ENCODE measurements around the gene SHE.

Gene SHE

DNA sequence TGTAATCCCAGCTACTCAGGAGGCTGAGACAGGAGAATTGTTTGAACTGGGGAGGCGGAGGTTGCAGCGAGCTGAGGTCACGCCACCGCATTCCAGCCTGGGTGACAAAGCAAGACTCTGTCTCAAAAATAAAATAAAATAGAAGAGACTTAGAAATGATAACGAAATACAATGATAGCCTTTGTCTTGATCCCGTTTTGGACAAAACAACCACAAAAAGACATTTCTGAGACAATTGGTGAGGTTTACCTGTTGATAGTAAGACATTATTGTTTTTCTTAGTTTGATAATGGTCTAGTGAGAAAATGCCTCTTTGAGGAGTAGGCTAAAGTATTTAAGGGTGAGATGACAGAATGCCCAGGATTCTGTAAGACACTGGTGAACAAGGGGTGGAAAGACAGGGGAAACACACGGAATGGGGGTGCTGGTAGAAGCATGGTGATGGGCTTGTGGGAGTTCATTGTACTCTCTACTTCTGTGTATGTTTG lies 11.9 kb upstream of the SHE start:
- H3K4me2 ChIP-seq (ENCODE audit: low read depth, low read length, poor library complexity, severe bottlenecking) = no peak overlapping the region
- H3F3A ChIP-seq (ENCODE audit: insufficient read depth) = no peaks in the 10 kb centered on the region
- H3K27me3 ChIP-seq (ENCODE audit: low read length) = no peaks in the 10 kb centered on the region
- no peaks in the 10 kb centered on the region for H3K9me3 ChIP-seq (ENCODE audit: insufficient read depth, low read length)
- H3K9me2 ChIP-seq (replicated peaks; ENCODE audit: insufficient read depth, low read length) = no peaks in the 10 kb centered on the region
- H4K20me1 ChIP-seq (ENCODE audit: low read depth, low read length) = no peaks in the 10 kb centered on the region
- H3K9ac ChIP-seq (ENCODE audit: low read length) = no peak overlapping the region
- H3K79me2 ChIP-seq (ENCODE audit: insufficient read depth, low read length) = no peaks in the 10 kb centered on the region
- no peaks in the 10 kb centered on the region for H3K36me3 ChIP-seq (ENCODE audit: low read length)
- H3K4me3 ChIP-seq (ENCODE audit: insufficient read depth, low read length, poor library complexity, severe bottlenecking) = no peak overlapping the region
- no peak for TF ChIP-seq EZH2phosphoT487 (conservative IDR thresholded peaks at IDR 0.05; ENCODE audit: low read length)
- TF ChIP-seq, protein P1, sequence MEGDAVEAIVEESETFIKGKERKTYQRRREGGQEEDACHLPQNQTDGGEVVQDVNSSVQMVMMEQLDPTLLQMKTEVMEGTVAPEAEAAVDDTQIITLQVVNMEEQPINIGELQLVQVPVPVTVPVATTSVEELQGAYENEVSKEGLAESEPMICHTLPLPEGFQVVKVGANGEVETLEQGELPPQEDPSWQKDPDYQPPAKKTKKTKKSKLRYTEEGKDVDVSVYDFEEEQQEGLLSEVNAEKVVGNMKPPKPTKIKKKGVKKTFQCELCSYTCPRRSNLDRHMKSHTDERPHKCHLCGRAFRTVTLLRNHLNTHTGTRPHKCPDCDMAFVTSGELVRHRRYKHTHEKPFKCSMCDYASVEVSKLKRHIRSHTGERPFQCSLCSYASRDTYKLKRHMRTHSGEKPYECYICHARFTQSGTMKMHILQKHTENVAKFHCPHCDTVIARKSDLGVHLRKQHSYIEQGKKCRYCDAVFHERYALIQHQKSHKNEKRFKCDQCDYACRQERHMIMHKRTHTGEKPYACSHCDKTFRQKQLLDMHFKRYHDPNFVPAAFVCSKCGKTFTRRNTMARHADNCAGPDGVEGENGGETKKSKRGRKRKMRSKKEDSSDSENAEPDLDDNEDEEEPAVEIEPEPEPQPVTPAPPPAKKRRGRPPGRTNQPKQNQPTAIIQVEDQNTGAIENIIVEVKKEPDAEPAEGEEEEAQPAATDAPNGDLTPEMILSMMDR (IDR thresholded peaks at IDR 0.05; ENCODE audit: insufficient read depth, low read length, poor library complexity, severe bottlenecking) = no peak
- no peak overlapping the region for H3K27ac ChIP-seq (ENCODE audit: low read depth, low read length)
- H2AFZ ChIP-seq (ENCODE audit: low read depth, low read length, severe bottlenecking) = no peak overlapping the region

DNA sequence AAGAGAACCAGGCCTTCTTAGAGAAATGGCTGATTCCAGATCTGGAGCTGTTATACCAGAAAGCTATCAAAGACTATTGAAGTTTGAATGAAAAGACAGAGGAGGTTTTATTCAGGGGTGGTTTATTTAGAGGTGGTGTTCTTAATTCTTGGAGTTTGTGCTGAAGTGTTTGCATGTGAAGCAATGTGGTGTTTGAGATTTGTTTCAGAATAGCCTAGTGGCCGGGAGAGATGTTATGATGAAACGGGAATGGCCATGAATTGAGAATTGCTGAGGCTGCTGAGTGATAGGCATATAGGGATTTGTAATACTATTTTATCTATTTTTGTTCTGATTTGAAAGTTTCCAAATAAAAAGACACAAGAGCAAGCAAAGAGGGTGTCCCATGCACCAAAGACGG lies 10.5 kb upstream of the SHE start:
- no peak overlapping the region for H3K4me2 ChIP-seq (ENCODE audit: low read depth, low read length, poor library complexity, severe bottlenecking)
- H3K27me3 ChIP-seq (ENCODE audit: low read length) = no peaks in the 10 kb centered on the region
- no peaks in the 10 kb centered on the region for H3K79me2 ChIP-seq (ENCODE audit: insufficient read depth, low read length)
- no peaks in the 10 kb centered on the region for H3K36me3 ChIP-seq (ENCODE audit: low read length)
- no peak overlapping the region for H3K9ac ChIP-seq (ENCODE audit: low read length)
- H3K9me3 ChIP-seq (ENCODE audit: insufficient read depth, low read length) = no peaks in the 10 kb centered on the region
- no peaks in the 10 kb centered on the region for H3F3A ChIP-seq (ENCODE audit: insufficient read depth)
- H2AFZ ChIP-seq (ENCODE audit: low read depth, low read length, severe bottlenecking) = no peak overlapping the region
- no peak overlapping the region for H3K27ac ChIP-seq (ENCODE audit: low read depth, low read length)
- H4K20me1 ChIP-seq (ENCODE audit: low read depth, low read length) = no peaks in the 10 kb centered on the region
- H3K4me3 ChIP-seq (ENCODE audit: insufficient read depth, low read length, poor library complexity, severe bottlenecking) = no peak overlapping the region
- no peaks in the 10 kb centered on the region for H3K9me2 ChIP-seq (replicated peaks; ENCODE audit: insufficient read depth, low read length)
- TF ChIP-seq, protein P1 (IDR thresholded peaks at IDR 0.05; ENCODE audit: insufficient read depth, low read length, poor library complexity, severe bottlenecking) = no peak
- no peak for TF ChIP-seq EZH2phosphoT487 (conservative IDR thresholded peaks at IDR 0.05; ENCODE audit: low read length)

DNA sequence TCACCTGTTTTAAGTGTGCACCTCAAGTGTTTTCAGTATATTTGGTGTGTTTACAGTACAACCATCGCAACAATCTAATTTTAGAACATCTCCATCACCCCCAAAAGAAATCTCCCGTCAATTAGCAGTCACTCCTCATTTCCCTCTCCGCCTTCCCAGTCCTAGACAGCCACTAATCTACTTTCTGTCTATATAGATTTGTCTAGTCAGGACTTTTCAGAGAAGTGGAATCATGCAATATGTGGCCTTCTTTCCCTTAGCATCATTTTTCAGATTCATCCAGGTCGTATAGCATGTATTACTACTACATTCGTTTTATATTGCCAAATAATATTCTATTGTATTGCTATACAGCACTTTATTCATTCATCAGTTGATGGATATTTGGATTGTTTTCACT lies 1.7 kb upstream of the SHE start:
- Histone ChIP-seq H3F3A (ENCODE audit: insufficient read depth) (no peaks in the 10 kb centered on the region), H3K9ac (ENCODE audit: low read length) (no peak overlapping the region), H3K79me2 (ENCODE audit: insufficient read depth, low read length) (no peaks in the 10 kb centered on the region), H3K27ac (ENCODE audit: low read depth, low read length) (no peak overlapping the region), H3K4me2 (ENCODE audit: low read depth, low read length, poor library complexity, severe bottlenecking) (no peak overlapping the region), H2AFZ (ENCODE audit: low read depth, low read length, severe bottlenecking) (no peak overlapping the region), H3K9me3 (ENCODE audit: insufficient read depth, low read length) (no peaks in the 10 kb centered on the region), H3K36me3 (ENCODE audit: low read length) (no peaks in the 10 kb centered on the region), H3K27me3 (ENCODE audit: low read length) (no peaks in the 10 kb centered on the region), H3K9me2 (replicated peaks; ENCODE audit: insufficient read depth, low read length) (no peaks in the 10 kb centered on the region), H4K20me1 (ENCODE audit: low read depth, low read length) (no peaks in the 10 kb centered on the region), H3K4me3 (ENCODE audit: insufficient read depth, low read length, poor library complexity, severe bottlenecking) (no peak overlapping the region)
- TF ChIP-seq EZH2phosphoT487 (conservative IDR thresholded peaks at IDR 0.05; ENCODE audit: low read length) = no peak
- TF ChIP-seq, protein P1 (IDR thresholded peaks at IDR 0.05; ENCODE audit: insufficient read depth, low read length, poor library complexity, severe bottlenecking) = no peak
